Measurements from ENCODE around the gene STOM. TPM values are rescaled to one million over a fixed set of nuclear protein-coding genes. Genes with fewer than 3 reads are reported as not detected.

The STOM gene
- total and polyA plus RNA-seq, 5 experiments from 2014 or later: 16.0 to 193 (median 18.7) TPM

- peaks cover 0 to 11% (median 0%) of the 10 kb centered on the region in 9 donors for H3K9me3 Mint-ChIP-seq
- H3K4me3 Mint-ChIP-seq: peak overlapping the region in 9 of 10 donors; percentile 78 to 96 (median 93)
- H3K36me3 Mint-ChIP-seq: no peaks in the 10 kb centered on the region
- no peak for DNase-seq
- H3K27ac Mint-ChIP-seq: peak overlapping the region in 5 of 10 donors; percentile 24 to 98 (median 75)
- no peak for ATAC-seq
- H3K4me1 Mint-ChIP-seq: peaks cover 17 to 81% (median 46%) of the 10 kb centered on the region in 4 donors
- POLR2A ChIA-PET: no interaction called here
- H3K27me3 Mint-ChIP-seq: no peaks in the 10 kb centered on the region
Measured at GRCh38 chr9:121367306-121368137, 2.5 kb downstream of the STOM start.

- H3K36me3 Mint-ChIP-seq: no peaks in the 10 kb centered on the region
- ATAC-seq (no peak), DNase-seq (no peak)
- POLR2A ChIA-PET: no interaction called here
- H3K9me3 Mint-ChIP-seq: peaks cover 0 to 11% (median 0%) of the 10 kb centered on the region in 9 donors
- H3K27ac Mint-ChIP-seq: peak overlapping the region in 4 of 10 donors; percentile 29 to 98 (median 60)
- no peaks in the 10 kb centered on the region for H3K27me3 Mint-ChIP-seq
- peak overlapping the region in 2 of 10 donors; percentile 14 to 80 for H3K4me3 Mint-ChIP-seq
- peaks cover 17 to 78% (median 39%) of the 10 kb centered on the region in 4 donors for H3K4me1 Mint-ChIP-seq
Measured at GRCh38 chr9:121366611-121367192, 3.3 kb downstream of the STOM start.

- no peaks in the 10 kb centered on the region for H3K36me3 Mint-ChIP-seq
- POLR2A ChIA-PET: no interaction called here
Measured at GRCh38 chr9:121365564-121365963, 4.5 kb downstream of the STOM start.

GRCh38 chr9:121364886-121365285, 5.2 kb downstream of the STOM start:
- DNase-seq (no peak), ATAC-seq (no peak)
- Mint-ChIP-seq H3K9me3 (peaks cover 0 to under 1% (median 0%) of the 10 kb centered on the region in 9 donors), H3K27me3 (no peaks in the 10 kb centered on the region), H3K27ac (peak overlapping the region in 2 of 10 donors; percentile 7 to 66), H3K4me1 (peaks cover 8 to 74% (median 23%) of the 10 kb centered on the region in 4 donors), H3K36me3 (no peaks in the 10 kb centered on the region), H3K4me3 (no peak overlapping the region)
- POLR2A ChIA-PET: no interaction called here

More at GRCh38 chr9:121365564-121365963, 4.5 kb downstream of the STOM start:
- peaks cover 0 to 7% (median 0%) of the 10 kb centered on the region in 9 donors for H3K9me3 Mint-ChIP-seq
- H3K4me1 Mint-ChIP-seq: peaks cover 11 to 75% (median 28%) of the 10 kb centered on the region in 4 donors
- H3K27me3 Mint-ChIP-seq: no peaks in the 10 kb centered on the region
- peak overlapping the region in 1 of 10 donors; percentile 1 for H3K4me3 Mint-ChIP-seq
- peak overlapping the region in 2 of 10 donors; percentile 0 to 66 for H3K27ac Mint-ChIP-seq
- ATAC-seq (no peak), DNase-seq (no peak)

- DNase-seq: no peak
- H3K36me3 Mint-ChIP-seq: no peaks in the 10 kb centered on the region
- H3K9me3 Mint-ChIP-seq: no peaks in the 10 kb centered on the region
- H3K27me3 Mint-ChIP-seq: no peaks in the 10 kb centered on the region
- peaks cover 8 to 81% (median 29%) of the 10 kb centered on the region in 4 donors for H3K4me1 Mint-ChIP-seq
- ATAC-seq: no peak
- POLR2A ChIA-PET: interaction anchor here (0.6 kb wide), 1 partner anchor 654 kb away, joined by 5 read pairs; no protein-coding TSS in a partner anchor
- H3K27ac Mint-ChIP-seq: peak overlapping the region in 3 of 10 donors; percentile 3 to 66 (median 8)
- H3K4me3 Mint-ChIP-seq: no peak overlapping the region
Measured at GRCh38 chr9:121364077-121364476, 6.0 kb downstream of the STOM start.

- DNase-seq (no peak), ATAC-seq (no peak)
- POLR2A ChIA-PET: interaction anchor here (0.6 kb wide), 1 partner anchor 653 kb away, joined by 5 read pairs; no protein-coding TSS in a partner anchor
- no peaks in the 10 kb centered on the region for H3K36me3 Mint-ChIP-seq
- H3K27ac Mint-ChIP-seq: peak overlapping the region in 2 of 10 donors; percentile 8 to 66
- H3K4me3 Mint-ChIP-seq: no peak overlapping the region
- no peaks in the 10 kb centered on the region for H3K9me3 Mint-ChIP-seq
- H3K27me3 Mint-ChIP-seq: no peaks in the 10 kb centered on the region
- H3K4me1 Mint-ChIP-seq: peaks cover 10 to 81% (median 32%) of the 10 kb centered on the region in 4 donors
Measured at GRCh38 chr9:121363622-121363961, 6.5 kb downstream of the STOM start.

- no peaks in the 10 kb centered on the region for H3K36me3 Mint-ChIP-seq
- H3K9me3 Mint-ChIP-seq: no peaks in the 10 kb centered on the region
- POLR2A ChIA-PET: interaction anchor here (0.6 kb wide), 1 partner anchor 653 kb away, joined by 5 read pairs; no protein-coding TSS in a partner anchor
- H3K27me3 Mint-ChIP-seq: no peaks in the 10 kb centered on the region
- H3K4me1 Mint-ChIP-seq: peaks cover 12 to 81% (median 33%) of the 10 kb centered on the region in 4 donors
- peak overlapping the region in 2 of 10 donors; percentile 18 to 25 for H3K27ac Mint-ChIP-seq
- H3K4me3 Mint-ChIP-seq: no peak overlapping the region
- no peak for DNase-seq
- no peak for ATAC-seq
Measured at GRCh38 chr9:121362813-121363621, 7.0 kb downstream of the STOM start.

GRCh38 chr9:121360601-121361374, 9.3 kb downstream of the STOM start:
- H3K9me3 Mint-ChIP-seq: no peaks in the 10 kb centered on the region
- H3K36me3 Mint-ChIP-seq: no peaks in the 10 kb centered on the region
- no peaks in the 10 kb centered on the region for H3K27me3 Mint-ChIP-seq
- POLR2A ChIA-PET: no interaction called here
- peaks cover 17 to 80% (median 38%) of the 10 kb centered on the region in 4 donors for H3K4me1 Mint-ChIP-seq
- ATAC-seq: no peak
- no peak overlapping the region for H3K4me3 Mint-ChIP-seq
- H3K27ac Mint-ChIP-seq: peak overlapping the region in 1 of 10 donors; percentile 7
- no peak for DNase-seq

GRCh38 chr9:121359351-121360294, 10.4 kb downstream of the STOM start:
- Mint-ChIP-seq H3K27me3 (no peaks in the 10 kb centered on the region), H3K4me1 (peaks cover 17 to 76% (median 36%) of the 10 kb centered on the region in 4 donors), H3K36me3 (peaks cover 0 to 4% (median 3%) of the 10 kb centered on the region in 3 donors), H3K4me3 (peak overlapping the region in 5 of 10 donors; percentile 1 to 77 (median 45)), H3K27ac (peak overlapping the region in 6 of 10 donors; percentile 2 to 91 (median 65)), H3K9me3 (no peaks in the 10 kb centered on the region)
- ATAC-seq (no peak), DNase-seq (no peak)
- POLR2A ChIA-PET: no interaction called here

- Mint-ChIP-seq H3K4me3 (peak overlapping the region in 9 of 10 donors; percentile 15 to 77 (median 53)), H3K9me3 (no peaks in the 10 kb centered on the region), H3K27me3 (no peaks in the 10 kb centered on the region), H3K36me3 (peaks cover 0 to 7% (median 5%) of the 10 kb centered on the region in 3 donors), H3K27ac (peak overlapping the region in 9 of 10 donors; percentile 0 to 91 (median 74)), H3K4me1 (peaks cover 17 to 74% (median 40%) of the 10 kb centered on the region in 4 donors)
- ATAC-seq: peak in 1 of 2 donors; percentile 53
- no peak for DNase-seq
- POLR2A ChIA-PET: no interaction called here
Measured at GRCh38 chr9:121358751-121359150, 11.3 kb downstream of the STOM start.

- Mint-ChIP-seq H3K27ac (peak overlapping the region in 3 of 10 donors; percentile 18 to 61 (median 36)), H3K36me3 (peaks cover 0 to 16% (median 7%) of the 10 kb centered on the region in 3 donors)
Measured at GRCh38 chr9:121357011-121357410, 13.0 kb downstream of the STOM start.

More at GRCh38 chr9:121357011-121357410, 13.0 kb downstream of the STOM start:
- peak overlapping the region in 5 of 10 donors; percentile 4 to 54 (median 16) for H3K4me3 Mint-ChIP-seq
- H3K27me3 Mint-ChIP-seq: no peaks in the 10 kb centered on the region
- ATAC-seq (no peak), DNase-seq (no peak)
- peaks cover 24 to 73% (median 47%) of the 10 kb centered on the region in 4 donors for H3K4me1 Mint-ChIP-seq
- H3K9me3 Mint-ChIP-seq: no peaks in the 10 kb centered on the region
- POLR2A ChIA-PET: interaction anchor here (1.8 kb wide), 1 partner anchor 12 kb away, joined by 4 read pairs; no protein-coding TSS in a partner anchor
